Measurements from ENCODE around the gene XIST.
"Not testable (repeated sequence)": the region's sequence is repeated elsewhere in the genome, so short reads cannot be mapped to it uniquely, and the experiment has no call there.

XIST gene

DNA sequence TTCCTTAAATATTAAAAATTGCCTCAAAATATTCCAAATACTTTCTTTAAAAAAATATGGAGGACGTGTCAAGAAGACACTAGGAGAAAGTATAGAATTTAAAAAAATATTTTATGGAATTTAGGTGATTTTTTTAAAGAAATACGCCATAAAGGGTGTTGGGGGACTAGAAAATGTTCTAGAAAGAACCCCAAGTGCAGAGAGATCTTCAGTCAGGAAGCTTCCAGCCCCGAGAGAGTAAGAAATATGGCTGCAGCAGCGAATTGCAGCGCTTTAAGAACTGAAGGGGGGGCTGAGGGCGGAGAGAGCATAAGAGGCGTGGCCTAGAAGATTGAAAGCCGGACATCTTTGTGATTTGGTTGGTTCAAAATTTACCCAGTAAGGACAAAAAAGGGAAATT, at the start of gene XIST:
Gene XIST (minus strand): TSS at position 248 of the 400 bp plus-strand sequence.
- peak; percentile 47 for DNase-seq (ENCODE audit: low spot score)
- in situ Hi-C loops (cut with MboI; ENCODE audit: low sequenced_read_pairs, unreplicated experiment) = loop anchor here (25.0 kb wide), 2 partner anchors 485 to 685 kb away; no protein-coding TSS in a partner anchor
- TF ChIP-seq, protein P1, sequence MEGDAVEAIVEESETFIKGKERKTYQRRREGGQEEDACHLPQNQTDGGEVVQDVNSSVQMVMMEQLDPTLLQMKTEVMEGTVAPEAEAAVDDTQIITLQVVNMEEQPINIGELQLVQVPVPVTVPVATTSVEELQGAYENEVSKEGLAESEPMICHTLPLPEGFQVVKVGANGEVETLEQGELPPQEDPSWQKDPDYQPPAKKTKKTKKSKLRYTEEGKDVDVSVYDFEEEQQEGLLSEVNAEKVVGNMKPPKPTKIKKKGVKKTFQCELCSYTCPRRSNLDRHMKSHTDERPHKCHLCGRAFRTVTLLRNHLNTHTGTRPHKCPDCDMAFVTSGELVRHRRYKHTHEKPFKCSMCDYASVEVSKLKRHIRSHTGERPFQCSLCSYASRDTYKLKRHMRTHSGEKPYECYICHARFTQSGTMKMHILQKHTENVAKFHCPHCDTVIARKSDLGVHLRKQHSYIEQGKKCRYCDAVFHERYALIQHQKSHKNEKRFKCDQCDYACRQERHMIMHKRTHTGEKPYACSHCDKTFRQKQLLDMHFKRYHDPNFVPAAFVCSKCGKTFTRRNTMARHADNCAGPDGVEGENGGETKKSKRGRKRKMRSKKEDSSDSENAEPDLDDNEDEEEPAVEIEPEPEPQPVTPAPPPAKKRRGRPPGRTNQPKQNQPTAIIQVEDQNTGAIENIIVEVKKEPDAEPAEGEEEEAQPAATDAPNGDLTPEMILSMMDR (IDR thresholded peaks at IDR 0.05; ENCODE audit: borderline replicate concordance, control extremely low read depth, extremely low read depth, insufficient read depth, missing control alignments) = no peak

DNA sequence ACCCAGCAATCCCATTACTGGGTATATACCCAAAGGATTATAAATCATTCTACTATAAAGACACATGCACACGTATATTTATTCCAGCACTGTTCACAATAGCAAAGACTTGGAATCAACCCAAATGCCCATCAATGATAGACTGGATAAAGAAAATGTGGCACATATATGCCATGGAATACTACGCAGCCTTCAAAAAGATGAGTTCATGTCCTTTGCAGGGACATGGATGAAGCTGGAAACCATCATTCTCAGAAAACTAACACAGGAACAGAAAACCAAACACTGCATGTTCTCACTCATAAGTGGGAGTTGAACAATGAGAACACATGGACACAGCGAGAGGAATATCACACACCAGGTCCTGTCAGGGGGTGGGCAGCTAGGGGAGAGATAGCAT, 45.8 kb upstream of the XIST start:
- in situ Hi-C loops (cut with MboI; ENCODE audit: low sequenced_read_pairs, unreplicated experiment); DNase-seq (ENCODE audit: low spot score): not testable (repeated sequence)

DNA sequence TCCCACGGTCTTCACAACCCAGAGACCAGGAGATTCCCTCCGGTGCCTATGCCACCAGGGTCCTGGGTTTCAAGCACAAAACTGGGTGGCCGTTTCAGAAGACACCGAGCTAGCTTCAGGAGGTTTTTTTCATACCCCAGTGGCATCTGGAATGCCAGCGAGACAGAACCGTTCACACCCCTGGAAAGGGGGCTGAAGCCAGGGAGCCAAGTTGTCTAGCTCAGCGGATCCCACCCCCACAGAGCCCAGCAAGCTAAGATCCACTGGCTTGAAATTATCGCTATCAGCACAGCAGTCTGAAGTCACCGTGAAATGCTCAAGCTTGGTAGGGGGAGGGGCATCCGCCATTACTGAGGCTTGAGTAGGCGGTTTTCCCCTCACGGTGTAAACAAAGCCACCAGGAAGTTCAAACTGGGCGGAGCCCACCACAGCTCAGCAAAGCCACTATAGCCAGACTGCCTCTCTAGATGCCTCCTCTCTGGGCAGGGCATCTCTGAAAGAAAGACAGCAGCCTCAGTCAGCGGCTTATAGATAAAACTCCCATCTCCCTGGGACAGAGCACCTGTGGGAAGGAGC, 40.1 kb upstream of the XIST start:
- in situ Hi-C loops (cut with MboI; ENCODE audit: low sequenced_read_pairs, unreplicated experiment); DNase-seq (ENCODE audit: low spot score): not testable (repeated sequence)

DNA sequence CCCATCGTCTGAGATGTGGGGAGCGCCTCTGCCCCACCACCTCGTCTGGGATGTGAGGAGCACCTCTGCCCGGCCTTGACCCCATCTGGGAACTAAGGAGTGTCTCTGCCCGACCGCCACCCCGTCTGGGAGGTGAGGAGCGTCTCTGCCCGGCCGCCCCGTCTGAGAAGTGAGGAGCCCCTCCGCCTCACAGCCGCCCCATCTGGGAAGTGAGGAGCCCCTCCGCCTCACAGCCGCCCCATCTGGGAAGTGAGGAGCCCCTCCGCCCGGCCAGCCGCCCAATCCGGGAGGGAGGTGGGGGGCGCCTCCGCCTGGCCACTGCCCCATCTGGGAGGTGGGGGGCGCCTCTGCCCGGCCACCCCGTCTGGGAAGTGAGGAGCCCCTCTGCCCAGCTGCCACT, 29.7 kb upstream of the XIST start:
- in situ Hi-C loops (cut with MboI; ENCODE audit: low sequenced_read_pairs, unreplicated experiment); DNase-seq (ENCODE audit: low spot score): not testable (repeated sequence)

DNA sequence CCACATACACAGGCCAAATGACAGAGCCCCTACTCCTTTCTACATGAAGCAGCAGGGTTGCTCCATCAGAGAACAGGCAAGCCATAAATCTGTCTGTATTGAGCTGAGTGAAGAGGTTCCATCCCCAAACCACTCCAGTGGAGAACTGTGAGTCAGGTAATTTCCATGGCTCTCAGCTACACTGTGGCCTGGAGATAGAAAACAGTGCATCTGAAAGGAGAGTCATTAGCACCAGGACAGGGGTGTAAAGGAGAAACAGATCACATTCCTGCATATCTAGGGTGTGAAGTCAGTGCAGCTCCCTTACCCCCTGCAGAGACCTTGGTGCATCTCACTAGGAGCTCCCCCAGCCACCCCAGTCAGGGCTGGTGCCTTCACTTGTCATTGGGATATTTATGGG, 25.2 kb upstream of the XIST start:
- no peak for DNase-seq (ENCODE audit: low spot score)
- in situ Hi-C loops (cut with MboI; ENCODE audit: low sequenced_read_pairs, unreplicated experiment) = no loop called here
- TF ChIP-seq, protein P1 (IDR thresholded peaks at IDR 0.05; ENCODE audit: borderline replicate concordance, control extremely low read depth, extremely low read depth, insufficient read depth, missing control alignments) = no peak

DNA sequence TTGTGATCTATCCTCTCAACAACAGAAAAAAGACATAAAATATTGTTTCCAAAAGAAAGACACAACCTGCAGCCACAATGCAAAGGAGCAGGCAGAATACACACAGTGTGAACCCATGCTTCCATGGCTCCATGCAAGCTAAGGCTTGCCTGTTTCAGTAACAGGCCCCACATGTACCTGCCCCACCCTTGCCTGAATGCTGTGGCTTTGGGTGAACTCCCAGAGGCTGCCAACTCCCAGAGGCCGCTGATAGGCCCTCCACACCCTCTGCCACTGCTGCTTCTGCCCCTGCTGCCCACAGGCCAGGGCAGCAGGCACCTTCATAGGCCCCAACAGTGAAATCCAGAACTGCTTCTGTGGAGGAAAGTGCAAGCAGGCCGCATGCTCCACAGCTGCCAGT, 24.4 kb upstream of the XIST start:
- no peak for DNase-seq (ENCODE audit: low spot score)
- in situ Hi-C loops (cut with MboI; ENCODE audit: low sequenced_read_pairs, unreplicated experiment) = no loop called here
- TF ChIP-seq, protein P1 (IDR thresholded peaks at IDR 0.05; ENCODE audit: borderline replicate concordance, control extremely low read depth, extremely low read depth, insufficient read depth, missing control alignments) = no peak

DNA sequence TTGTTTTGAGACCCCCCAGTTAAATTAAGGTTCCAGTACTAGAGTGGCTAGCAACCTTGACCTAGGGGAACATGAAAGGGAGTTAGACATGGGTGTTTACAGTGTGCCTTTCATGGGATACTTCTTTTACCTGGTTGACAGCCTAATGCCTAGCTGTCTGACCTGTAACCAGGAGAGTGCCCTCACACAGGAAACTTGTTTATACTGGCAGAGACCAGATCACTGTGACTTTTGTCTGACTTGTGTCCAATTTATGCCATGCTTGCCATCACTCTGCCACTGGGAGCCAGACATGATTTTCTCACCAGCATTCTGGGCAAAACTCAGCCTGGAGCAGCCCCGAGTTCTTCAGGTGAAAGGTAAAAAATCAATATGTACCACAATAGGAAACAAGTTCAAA, 16.4 kb upstream of the XIST start:
- TF ChIP-seq, protein P1 (IDR thresholded peaks at IDR 0.05; ENCODE audit: borderline replicate concordance, control extremely low read depth, extremely low read depth, insufficient read depth, missing control alignments) = no peak
- in situ Hi-C loops (cut with MboI; ENCODE audit: low sequenced_read_pairs, unreplicated experiment) = loop anchor here (25.0 kb wide), 2 partner anchors 468 to 668 kb away; no protein-coding TSS in a partner anchor
- no peak for DNase-seq (ENCODE audit: low spot score)

DNA sequence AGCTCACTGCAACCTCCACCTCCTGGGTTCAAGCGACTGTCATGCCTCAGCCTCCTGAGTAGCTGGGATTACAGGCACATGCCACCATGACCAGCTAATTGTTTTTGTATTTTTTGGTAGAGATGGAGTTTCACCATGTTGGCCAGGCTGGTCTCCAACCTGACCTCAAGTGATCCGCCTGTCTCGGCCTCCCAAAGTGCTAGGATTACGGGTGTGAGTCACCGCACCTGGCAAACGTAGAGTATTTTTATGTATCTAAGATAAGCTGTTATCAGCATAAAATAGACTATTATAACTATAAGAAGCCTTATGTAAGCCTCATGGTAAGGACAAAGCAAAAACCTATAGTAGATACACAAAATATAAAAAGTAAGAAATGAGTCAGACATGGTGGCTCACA, 14.6 kb upstream of the XIST start:
- in situ Hi-C loops (cut with MboI; ENCODE audit: low sequenced_read_pairs, unreplicated experiment) = loop anchor here (25.0 kb wide), 2 partner anchors 470 to 670 kb away; no protein-coding TSS in a partner anchor
- no peak for DNase-seq (ENCODE audit: low spot score)
- TF ChIP-seq, protein P1 (IDR thresholded peaks at IDR 0.05; ENCODE audit: borderline replicate concordance, control extremely low read depth, extremely low read depth, insufficient read depth, missing control alignments) = no peak

Measured in GM13976 (cell line).